Stimulated activated CD8-positive, alpha-beta memory T cell treated with anti-CD3 and anti-CD28 coated beads, Interleukin-7, amount 100 ng/mL, for 48 hours (primary cell): ENCODE measurements around the gene MAIP1.

Experiments
- DNase-seq, 2 donors: peaks; one replicate each; pipeline ENCODE4 v3.0.0-alpha.2; 2020; ENCODE audit warnings: low read depth in 1 of 2; ENCODE audit errors: extremely low read depth in 1 of 2

MAIP1 gene

DNA sequence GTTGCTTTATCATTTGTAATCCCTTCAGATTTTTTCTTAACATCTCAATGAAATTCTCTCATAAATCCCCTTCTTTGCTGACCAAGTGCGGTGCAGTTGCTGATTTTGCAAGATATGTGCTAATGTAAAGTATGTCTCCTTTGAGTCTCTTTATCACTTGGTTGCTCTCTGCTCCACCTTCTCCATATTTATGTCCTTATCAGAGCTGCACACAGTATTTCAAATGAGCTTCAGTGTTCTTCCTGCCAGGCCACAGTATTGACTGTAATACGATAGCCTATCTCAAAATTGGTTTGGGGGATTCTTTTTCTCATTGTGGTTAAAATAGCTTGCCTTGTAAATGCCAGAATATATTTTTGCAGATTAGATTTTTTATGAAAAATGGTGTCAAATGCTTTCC lies 32.2 kb downstream of the MAIP1 start:
- DNase-seq = no peak

DNA sequence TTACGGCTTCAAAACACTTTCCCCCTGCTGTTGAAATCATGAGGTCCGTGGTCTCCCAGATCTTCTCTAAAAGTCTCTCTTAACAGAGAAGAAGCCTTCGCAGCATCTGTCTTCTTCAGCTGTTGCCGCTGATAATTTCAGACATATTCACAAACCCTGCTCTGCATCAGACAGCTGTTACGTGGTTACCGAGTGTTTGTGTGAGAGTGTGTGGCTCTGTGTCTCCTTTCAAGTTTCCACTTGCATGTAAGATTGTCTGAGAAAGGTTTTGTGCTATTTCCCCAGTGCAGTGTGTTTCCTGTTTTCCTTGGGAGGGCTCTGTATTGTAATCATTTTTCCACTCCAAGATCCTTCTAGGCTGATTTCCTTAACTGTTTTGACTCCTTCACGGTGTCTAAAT lies 32.8 kb downstream of the MAIP1 start:
- no peak for DNase-seq

DNA sequence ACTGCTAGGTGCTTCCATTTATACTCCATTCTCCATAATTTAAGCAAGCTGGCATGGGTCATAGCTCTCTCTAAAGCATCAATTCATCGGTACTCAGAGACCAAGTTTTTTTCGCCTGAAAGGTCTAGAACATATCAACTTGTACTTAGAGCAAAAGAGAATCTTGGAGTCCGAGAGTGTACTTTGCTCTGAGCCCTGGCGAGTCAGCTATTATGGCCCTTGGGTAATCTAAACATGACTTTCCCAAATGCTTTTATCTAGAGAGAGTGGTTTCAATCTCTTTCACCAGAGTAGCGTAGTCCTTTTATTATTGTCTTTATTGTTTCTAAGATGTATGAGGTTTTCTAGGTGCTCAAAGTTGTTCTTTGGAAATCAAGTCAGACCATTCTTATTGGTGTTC lies 34.4 kb downstream of the MAIP1 start:
- DNase-seq = no peak

DNA sequence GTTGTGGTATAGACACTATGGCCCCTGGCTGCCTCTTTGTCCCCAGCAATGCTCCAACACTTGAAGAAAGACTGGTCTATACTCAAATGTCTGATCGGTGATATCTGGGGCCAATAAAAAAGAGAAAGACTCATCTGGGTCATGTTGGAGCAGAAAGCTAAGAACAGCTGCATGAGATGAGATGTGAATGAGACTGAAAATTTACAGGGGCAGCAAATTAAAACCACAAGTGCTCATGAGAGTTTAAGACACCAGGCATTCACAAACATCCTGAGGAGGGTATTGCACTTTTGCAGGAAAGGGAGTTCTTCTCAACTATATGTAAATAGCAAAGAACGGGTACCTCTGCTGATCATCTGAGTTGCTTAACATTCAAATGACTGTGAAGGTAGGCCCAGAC lies 36.3 kb downstream of the MAIP1 start:
- DNase-seq = no peak

DNA sequence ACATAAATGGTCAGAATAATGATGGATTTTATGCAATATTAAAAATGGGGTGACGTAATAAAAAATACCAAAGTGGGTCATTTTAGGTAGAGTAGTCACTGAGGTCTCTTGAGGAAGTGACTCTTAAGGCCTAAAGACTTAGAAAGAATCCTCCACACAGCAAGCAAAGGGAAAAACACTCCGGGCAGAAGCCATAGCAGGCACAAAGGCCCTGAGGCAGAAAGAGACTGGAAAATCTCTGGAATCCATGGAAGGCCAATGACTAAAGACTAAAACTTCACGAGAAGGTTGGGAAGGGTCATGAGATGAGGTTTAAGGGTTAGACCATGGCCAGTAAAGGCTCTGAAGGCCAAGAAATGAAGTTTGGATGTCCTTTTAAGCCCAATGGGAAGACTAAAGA lies 36.9 kb downstream of the MAIP1 start:
- DNase-seq = no peak

DNA sequence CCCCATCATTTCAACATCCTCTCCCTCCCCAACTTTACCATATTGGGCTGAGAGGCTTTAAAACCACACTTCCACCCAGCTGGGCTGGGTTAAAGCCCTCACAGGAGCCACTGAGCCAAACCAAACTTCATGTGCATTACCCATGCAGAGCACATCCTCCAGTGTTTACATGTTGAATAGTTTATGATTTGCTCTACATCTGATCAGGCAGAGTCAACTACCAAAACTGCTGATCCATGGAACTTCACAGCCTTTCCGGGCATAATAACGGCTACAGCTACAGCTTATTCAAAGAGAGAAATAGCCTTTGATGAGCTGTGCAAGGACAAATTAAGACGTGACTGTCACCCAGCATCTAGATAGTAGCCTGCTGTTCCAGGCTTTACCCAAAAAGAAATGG lies 39.0 kb downstream of the MAIP1 start:
- DNase-seq = no peak

DNA sequence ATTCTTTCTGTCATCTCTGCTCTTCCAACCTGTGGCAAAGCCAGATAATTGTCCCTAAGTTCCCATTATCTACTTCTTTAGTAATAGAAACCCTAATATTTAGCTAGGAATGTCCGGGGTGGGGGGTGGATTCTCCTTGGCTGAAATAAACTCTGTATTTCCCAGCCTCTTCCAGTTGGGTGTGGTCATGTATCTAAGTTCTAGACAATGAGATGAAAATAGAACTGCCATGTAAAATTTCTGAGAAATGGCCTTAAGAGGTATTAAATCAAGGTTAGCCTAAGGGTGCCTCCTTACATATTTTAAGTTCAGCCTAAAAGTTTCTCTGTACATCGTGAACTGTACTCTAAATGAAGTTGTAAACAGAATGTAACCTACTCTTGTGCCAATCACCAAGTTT lies 39.5 kb downstream of the MAIP1 start:
- DNase-seq = no peak

DNA sequence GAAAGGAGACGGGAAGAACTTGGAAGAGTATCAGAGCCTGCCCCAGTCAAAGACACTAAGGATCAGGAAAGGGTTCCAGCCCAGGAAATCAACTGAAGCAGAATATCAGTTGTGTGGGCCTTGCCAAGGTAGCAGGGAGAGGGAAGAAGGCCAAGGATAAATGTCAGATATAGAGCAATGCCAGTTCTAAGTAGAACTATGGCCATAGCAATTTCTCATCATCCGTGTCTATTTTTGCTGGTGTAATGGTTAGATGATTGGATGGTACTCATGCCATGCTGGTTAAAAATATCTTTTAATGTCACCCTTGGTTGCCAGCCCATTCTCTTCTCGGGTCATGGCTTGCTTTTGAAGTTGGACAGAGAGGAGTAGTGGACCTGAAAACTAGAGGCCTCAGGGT lies 41.9 kb downstream of the MAIP1 start:
- DNase-seq = no peak

DNA sequence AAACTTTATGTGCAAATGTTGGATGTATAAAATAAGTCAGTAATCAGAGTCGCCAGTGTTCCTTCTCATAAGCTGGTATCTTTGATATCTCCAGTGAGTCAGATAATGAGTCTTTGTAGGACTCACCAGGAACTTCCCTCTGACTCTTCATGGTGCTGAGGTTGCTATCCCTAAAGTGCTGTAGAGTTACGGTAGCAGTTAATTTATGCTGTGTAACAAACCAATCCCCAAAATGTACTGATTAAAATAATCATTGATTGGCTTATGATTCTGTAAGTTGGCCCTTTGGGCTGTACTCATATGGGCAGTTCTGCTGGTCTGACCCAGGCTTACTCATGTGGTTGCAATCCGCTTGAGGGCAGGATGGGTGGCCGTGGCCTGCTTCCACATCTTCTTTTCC lies 43.8 kb downstream of the MAIP1 start:
- no peak for DNase-seq

DNA sequence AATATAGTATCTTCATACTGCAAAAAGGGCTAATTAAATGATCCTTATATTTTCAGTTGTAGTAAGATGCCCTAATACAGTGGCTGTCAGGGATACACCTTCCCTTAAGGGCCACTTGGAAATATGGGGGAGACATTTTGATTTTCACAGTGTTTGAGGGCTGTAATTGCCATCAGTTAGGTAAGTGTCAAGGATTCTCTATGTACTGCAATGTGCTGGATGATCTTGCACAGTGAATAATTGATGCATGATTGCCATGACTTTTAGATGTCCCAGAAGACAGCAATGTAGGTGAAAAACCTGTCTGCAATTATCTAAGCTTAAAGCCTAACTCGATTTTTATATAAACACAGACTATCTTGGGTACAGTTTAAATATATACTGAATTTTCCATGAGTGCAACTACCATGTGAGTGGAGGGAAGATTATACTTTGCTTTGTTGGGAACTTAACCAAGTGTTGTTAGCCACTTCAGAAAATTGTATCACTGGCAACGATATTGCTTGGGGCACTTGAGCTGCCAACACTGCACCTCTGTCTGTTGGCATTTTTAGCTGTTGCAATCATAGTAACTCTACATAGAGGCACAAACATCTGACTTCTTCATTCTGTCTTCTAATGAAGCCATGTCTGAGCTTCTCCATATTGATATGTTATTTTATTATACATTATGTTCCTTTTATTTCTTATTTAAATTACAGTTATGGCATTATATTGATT lies 45.2 kb downstream of the MAIP1 start:
- no peak for DNase-seq

DNA sequence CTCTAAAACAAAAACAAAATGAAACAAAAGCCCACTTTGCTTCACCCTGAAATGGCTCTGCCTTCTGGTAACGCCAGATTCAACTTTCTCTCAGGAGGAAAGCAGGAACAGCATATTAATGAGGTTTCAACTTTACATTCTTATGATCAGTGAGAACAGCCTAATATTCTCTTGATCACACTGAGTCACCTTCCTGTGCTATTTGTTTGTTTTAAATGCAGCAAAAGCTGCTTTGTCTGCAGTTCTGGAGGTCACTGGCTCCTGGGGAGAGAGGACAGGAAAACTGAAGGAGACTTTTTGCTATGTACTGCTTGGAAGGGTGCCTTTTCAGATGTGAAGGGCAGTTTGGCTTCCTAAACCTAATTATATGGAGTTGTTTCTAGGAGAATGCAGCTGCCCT lies 48.1 kb downstream of the MAIP1 start:
- no peak for DNase-seq

DNA sequence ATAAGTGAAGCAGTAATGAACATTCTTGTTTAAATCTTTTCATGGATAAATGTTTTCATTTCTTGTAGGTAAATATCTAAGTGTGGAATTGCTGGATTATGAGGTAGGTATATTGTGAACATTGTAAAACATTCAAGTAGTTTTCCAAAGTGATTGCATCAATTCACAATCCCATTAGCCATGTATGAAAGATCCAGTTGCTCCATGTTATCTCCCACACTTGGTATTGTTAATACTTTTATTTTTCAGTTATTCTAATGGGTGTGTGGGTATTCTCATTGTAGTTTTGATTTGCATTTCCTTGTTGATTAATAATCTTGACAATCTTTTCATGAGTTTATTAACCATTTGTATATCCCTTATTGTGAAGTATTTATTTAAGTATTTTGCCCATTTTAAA lies 50.3 kb downstream of the MAIP1 start:
- no peak for DNase-seq

DNA sequence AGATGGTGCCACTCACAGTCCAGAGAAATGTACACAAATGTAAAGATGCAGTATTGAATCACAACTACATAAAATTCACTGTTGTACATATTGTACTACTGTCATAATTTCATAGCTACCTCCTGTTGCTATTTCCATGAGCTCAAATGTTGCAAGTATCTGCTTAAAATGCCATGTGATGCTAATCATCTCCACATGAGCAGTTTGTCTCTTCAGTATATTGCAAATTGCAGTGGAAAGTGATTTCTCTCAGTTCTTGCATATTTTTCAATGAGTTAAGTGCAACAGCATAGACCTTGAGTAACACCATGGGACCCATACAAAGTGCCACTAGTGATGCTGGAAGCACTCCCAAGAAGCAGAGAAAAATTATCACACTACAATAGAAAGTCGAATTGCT lies 51.9 kb downstream of the MAIP1 start:
- DNase-seq = no peak

DNA sequence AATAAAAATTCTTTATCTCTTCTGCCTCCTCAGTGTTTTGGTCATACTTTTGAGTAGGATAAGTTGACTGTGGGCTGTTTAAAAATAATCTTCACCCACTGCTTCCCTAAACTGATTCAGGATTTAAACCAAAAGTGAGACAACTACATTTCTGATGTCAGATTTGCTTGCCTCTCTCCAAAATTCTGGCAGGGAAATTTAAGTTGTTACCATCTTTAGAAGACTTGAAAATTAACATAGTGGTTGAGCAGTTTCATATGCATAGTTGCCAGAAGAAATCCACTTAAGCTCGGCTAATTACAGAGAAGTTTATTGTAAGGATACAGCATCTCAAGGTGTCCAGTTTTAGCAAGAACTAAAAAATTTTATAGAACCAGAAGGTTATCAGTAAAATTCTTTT lies 57.0 kb downstream of the MAIP1 start:
- no peak for DNase-seq
